H9 (cell line): ENCODE results near the gene DNMBP. TPM values are rescaled to one million over a fixed set of nuclear protein-coding genes. Genes with fewer than 3 reads are reported as not detected.

Source experiments
- DNase-seq: peaks from one replicate; pipeline ENCODE4 v3.0.0-alpha.2; 2017
- H2AFZ ChIP-seq: one replicate; pipeline ENCODE4 v1.6.1; 2013; ENCODE audit warnings: mild to moderate bottlenecking, low read length, control low read depth, moderate library complexity
- H2AK5ac ChIP-seq: 2 replicates; pipeline ENCODE4 v1.6.1; 2013; ENCODE audit warnings: low read length, control low read depth, mixed read lengths; ENCODE audit not compliant: insufficient read length
- H2BK120ac ChIP-seq: one replicate; pipeline ENCODE4 v1.6.1; 2013; ENCODE audit warnings: low read depth, mild to moderate bottlenecking, low read length, control low read depth, inconsistent platforms; ENCODE audit not compliant: poor library complexity, severe bottlenecking
- H2BK12ac ChIP-seq: 2 replicates; pipeline ENCODE4 v1.6.1; 2013; ENCODE audit warnings: low read length, control low read depth, mixed read lengths, low read depth; ENCODE audit not compliant: insufficient read length
- H2BK15ac ChIP-seq: 2 replicates; pipeline ENCODE4 v1.6.1; 2013; ENCODE audit warnings: low read depth, low read length, control low read depth
- H2BK20ac ChIP-seq: one replicate; pipeline ENCODE4 v1.6.1; 2013; ENCODE audit warnings: low read depth, mild to moderate bottlenecking, low read length, control low read depth, inconsistent platforms; ENCODE audit not compliant: poor library complexity, severe bottlenecking
- H2BK5ac ChIP-seq: 2 replicates; pipeline ENCODE4 v1.6.1; 2013; ENCODE audit warnings: low read length, control low read depth, mixed read lengths; ENCODE audit not compliant: insufficient read length
- H3K14ac ChIP-seq: 2 replicates; pipeline ENCODE4 v1.6.1; 2013; ENCODE audit warnings: low read length, control low read depth; ENCODE audit not compliant: insufficient read depth
- H3K18ac ChIP-seq: 2 replicates; pipeline ENCODE4 v1.6.1; 2013; ENCODE audit warnings: low read depth, mild to moderate bottlenecking, mixed read lengths, low read length, control low read depth; ENCODE audit not compliant: insufficient read length
- H3K23ac ChIP-seq: 2 replicates; pipeline ENCODE4 v1.6.1; 2013; ENCODE audit warnings: low read length, control low read depth, mixed read lengths, low read depth; ENCODE audit not compliant: insufficient read length
- H3K23me2 ChIP-seq: 2 replicates; pipeline ENCODE4 v1.6.1; 2013; ENCODE audit warnings: low read depth, mild to moderate bottlenecking, mixed read lengths, low read length, control low read depth; ENCODE audit not compliant: insufficient read length, poor library complexity, severe bottlenecking
- H3K27ac ChIP-seq: 2 replicates; pipeline ENCODE4 v1.5.1; 2013; ENCODE audit warnings: low read length, control low read depth, mixed read lengths, low read depth; ENCODE audit not compliant: insufficient read length
- H3K27me3 ChIP-seq: 2 replicates; pipeline ENCODE4 v1.6.1; 2013; ENCODE audit warnings: low read length, control low read depth, inconsistent platforms; ENCODE audit not compliant: insufficient read depth
- H3K4ac ChIP-seq: 2 replicates; pipeline ENCODE4 v1.6.1; 2013; ENCODE audit warnings: low read depth, mild to moderate bottlenecking, control low read depth, inconsistent platforms, low read length, moderate library complexity
- H3K4me1 ChIP-seq: 2 replicates; pipeline ENCODE4 v1.6.1; 2013; ENCODE audit warnings: low read length, control low read depth, inconsistent platforms; ENCODE audit not compliant: insufficient read depth
- H3K4me2 ChIP-seq: 2 replicates; pipeline ENCODE4 v1.6.1; 2013; ENCODE audit warnings: low read length, control low read depth, mixed read lengths; ENCODE audit not compliant: insufficient read length, insufficient read depth
- H3K56ac ChIP-seq: 2 replicates; pipeline ENCODE4 v1.6.1; 2013; ENCODE audit warnings: low read depth, mild to moderate bottlenecking, mixed read lengths, low read length, control low read depth; ENCODE audit not compliant: insufficient read length
- H3K79me1 ChIP-seq: 2 replicates; pipeline ENCODE4 v1.6.1; 2013; ENCODE audit warnings: low read depth, mild to moderate bottlenecking, moderate library complexity, low read length, control low read depth, inconsistent platforms; ENCODE audit not compliant: insufficient read depth, poor library complexity, severe bottlenecking
- H3K79me2 ChIP-seq: 2 replicates; pipeline ENCODE4 v1.6.1; 2013; ENCODE audit warnings: low read length, control low read depth, inconsistent platforms; ENCODE audit not compliant: insufficient read depth
- H3K9ac ChIP-seq: 2 replicates; pipeline ENCODE4 v1.6.1; 2013; ENCODE audit warnings: low read length, control low read depth, mixed read lengths; ENCODE audit not compliant: insufficient read length; ENCODE audit errors: extremely low read depth
- H3K9me3 ChIP-seq: one replicate; pipeline ENCODE4 v1.6.1; 2013; ENCODE audit warnings: low read depth, low read length, inconsistent platforms; ENCODE audit not compliant: control insufficient read depth
- H3T11ph ChIP-seq: one replicate; pipeline ENCODE4 v1.6.1; 2013; ENCODE audit warnings: mild to moderate bottlenecking, low read length, control low read depth, inconsistent platforms
- H4K20me1 ChIP-seq: one replicate; pipeline ENCODE4 v1.6.1; 2013; ENCODE audit not compliant: control insufficient read depth, insufficient read length, insufficient read depth
- H4K5ac ChIP-seq: 2 replicates; pipeline ENCODE4 v1.6.1; 2013; ENCODE audit warnings: low read depth, mild to moderate bottlenecking, mixed read lengths, low read length, control low read depth; ENCODE audit not compliant: insufficient read length
- H4K8ac ChIP-seq: replicated peaks from 2 replicates; pipeline ENCODE4 v1.6.1; 2013; ENCODE audit warnings: low read length, control low read depth, mixed read lengths, low read depth; ENCODE audit not compliant: insufficient read length
- H4K91ac ChIP-seq: 2 replicates; pipeline ENCODE4 v1.6.1; 2013; ENCODE audit warnings: low read depth, mild to moderate bottlenecking, moderate library complexity, mixed read lengths, low read length, control low read depth; ENCODE audit not compliant: insufficient read length
- H3K27ac Mint-ChIP-seq, 3 experiments: 2 replicates in 2 of 3; 3 replicates in 1 of 3; pipeline ENCODE4 v1.8.0; 2020 to 2021; ENCODE audit warnings: mixed read lengths in 3 of 3, mild to moderate bottlenecking in 1 of 3, moderate library complexity in 1 of 3
- H3K27me3 Mint-ChIP-seq: 2 replicates; pipeline ENCODE4 v1.8.0; 2021; ENCODE audit warnings: low read depth, mild to moderate bottlenecking, moderate library complexity, mixed read lengths
- H3K36me3 Mint-ChIP-seq, 3 experiments: 2 replicates in 2 of 3; 3 replicates in 1 of 3; pipeline ENCODE4 v1.8.0; 2020 to 2021; ENCODE audit warnings: low read depth in 3 of 3, mixed read lengths in 3 of 3; ENCODE audit not compliant: insufficient read depth in 1 of 3
- H3K4me1 Mint-ChIP-seq, 2 experiments: 2 replicates each; pipeline ENCODE4 v1.8.0; 2020; ENCODE audit warnings: mixed read lengths in 2 of 2
- H3K4me3 Mint-ChIP-seq, 2 experiments: 2 replicates in 1 of 2; 3 replicates in 1 of 2; pipeline ENCODE4 v1.8.0; 2020 to 2021; ENCODE audit warnings: mild to moderate bottlenecking in 2 of 2, mixed read lengths in 2 of 2, moderate library complexity in 1 of 2
- H3K9me3 Mint-ChIP-seq, 2 experiments: 2 replicates in 1 of 2; 3 replicates in 1 of 2; pipeline ENCODE4 v1.8.0; 2020; ENCODE audit warnings: mild to moderate bottlenecking in 2 of 2, mixed read lengths in 2 of 2, moderate library complexity in 1 of 2
- WGBS: extraction: QIAGEN DNeasy Blood & Tissue Kit; methylation state at CpG from one replicate; pipeline ENCODE4 v1.1.7; 2013; ENCODE audit warnings: missing lambda C conversion rate, low lambda C conversion rate, mixed read lengths; ENCODE audit not compliant: insufficient read length; ENCODE audit errors: extremely low coverage; 5-methylcytosine and 5-hydroxymethylcytosine counted together
- total RNA-seq: library from RNA; stranded (reverse); gene quantifications from 2 replicates; pipeline ENCODE4 v1.2.1, GENCODE V29; 2021
- TF ChIP-seq, protein P1 (sequence below): fragments of 200-600 bp; sonication (generic); conservative IDR thresholded peaks from 3 replicates; pipeline ENCODE4 v1.8.0; 2021; ENCODE audit warnings: antibody characterized with exemption, mild to moderate bottlenecking

The DNMBP gene
- total RNA-seq, 1 experiment from 2014 or later: 25.6 TPM

DNA sequence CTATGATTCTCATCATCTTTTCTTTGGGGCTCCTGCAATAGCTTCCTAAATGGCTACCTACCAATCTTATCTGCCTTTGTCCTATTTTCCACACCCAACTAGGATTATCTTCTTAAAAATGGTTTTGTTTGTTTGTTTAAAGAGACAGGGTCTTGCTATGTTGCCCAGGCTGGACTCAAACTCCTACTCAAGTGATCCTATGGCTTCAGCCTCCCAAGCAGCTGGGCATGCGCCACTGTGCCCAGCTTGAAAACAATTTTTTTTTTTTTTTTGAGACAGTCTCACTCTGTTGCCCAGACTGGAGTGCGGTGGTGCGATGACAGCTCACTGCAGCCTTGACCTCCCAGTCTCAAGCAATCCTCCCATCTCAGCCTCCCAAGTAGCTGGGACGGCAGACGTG is 14.9 kb downstream of the DNMBP start:
- no peak overlapping the region for H4K91ac ChIP-seq
- Mint-ChIP-seq H3K4me3 (no peak overlapping the region), H3K9me3 (no peaks in the 10 kb centered on the region), H3K27ac (no peak overlapping the region), H3K36me3 (no peaks in the 10 kb centered on the region; a peak in 1 of 7 replicates), H3K27me3 (no peaks in the 10 kb centered on the region), H3K4me1 (peaks cover 10 to 13% of the 10 kb centered on the region in 2 experiments)
- peaks cover 3% of the 10 kb centered on the region for H3K79me1 ChIP-seq
- no peak overlapping the region for H2AFZ ChIP-seq
- H2BK20ac ChIP-seq: no peak overlapping the region
- no peaks in the 10 kb centered on the region for H3K4me1 ChIP-seq
- H2AK5ac ChIP-seq: no peak overlapping the region
- no peaks in the 10 kb centered on the region for H4K20me1 ChIP-seq
- no peak overlapping the region for H3K23ac ChIP-seq
- H2BK120ac ChIP-seq: no peak overlapping the region
- H3K9me3 ChIP-seq: no peaks in the 10 kb centered on the region
- DNase-seq: no peak
- H2BK12ac ChIP-seq: no peak overlapping the region
- H3K14ac ChIP-seq: no peak overlapping the region
- H2BK15ac ChIP-seq: no peak overlapping the region
- no peaks in the 10 kb centered on the region for H3K27me3 ChIP-seq
- H3K18ac ChIP-seq: no peak overlapping the region
- no peak overlapping the region for H2BK5ac ChIP-seq
- no peak overlapping the region for H3K56ac ChIP-seq
- no peak overlapping the region for H4K5ac ChIP-seq
- no peak overlapping the region for H3K27ac ChIP-seq
- H3K23me2 ChIP-seq: no peaks in the 10 kb centered on the region
- no peak overlapping the region for H3K4me2 ChIP-seq
- TF ChIP-seq, protein P1, sequence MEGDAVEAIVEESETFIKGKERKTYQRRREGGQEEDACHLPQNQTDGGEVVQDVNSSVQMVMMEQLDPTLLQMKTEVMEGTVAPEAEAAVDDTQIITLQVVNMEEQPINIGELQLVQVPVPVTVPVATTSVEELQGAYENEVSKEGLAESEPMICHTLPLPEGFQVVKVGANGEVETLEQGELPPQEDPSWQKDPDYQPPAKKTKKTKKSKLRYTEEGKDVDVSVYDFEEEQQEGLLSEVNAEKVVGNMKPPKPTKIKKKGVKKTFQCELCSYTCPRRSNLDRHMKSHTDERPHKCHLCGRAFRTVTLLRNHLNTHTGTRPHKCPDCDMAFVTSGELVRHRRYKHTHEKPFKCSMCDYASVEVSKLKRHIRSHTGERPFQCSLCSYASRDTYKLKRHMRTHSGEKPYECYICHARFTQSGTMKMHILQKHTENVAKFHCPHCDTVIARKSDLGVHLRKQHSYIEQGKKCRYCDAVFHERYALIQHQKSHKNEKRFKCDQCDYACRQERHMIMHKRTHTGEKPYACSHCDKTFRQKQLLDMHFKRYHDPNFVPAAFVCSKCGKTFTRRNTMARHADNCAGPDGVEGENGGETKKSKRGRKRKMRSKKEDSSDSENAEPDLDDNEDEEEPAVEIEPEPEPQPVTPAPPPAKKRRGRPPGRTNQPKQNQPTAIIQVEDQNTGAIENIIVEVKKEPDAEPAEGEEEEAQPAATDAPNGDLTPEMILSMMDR: no peak
- H4K8ac ChIP-seq: no peak overlapping the region
- no peak overlapping the region for H3K4ac ChIP-seq
- no CpG with 5 or more reads among the region's 5 CpGs for WGBS
- H3T11ph ChIP-seq: no peak overlapping the region
- H3K79me2 ChIP-seq: no peaks in the 10 kb centered on the region
- no peak overlapping the region for H3K9ac ChIP-seq
